K562 (cell line): ENCODE measurements around the gene AP1M2. TPM values are rescaled to one million over a fixed set of nuclear protein-coding genes. Genes with fewer than 3 reads are reported as not detected.

ENCODE experiments used
- ATAC-seq: fragments of 200-7000 bp; cut with Tn5 transposase; 3 replicates; pipeline ENCODE4 v1.9.1; 2020; ENCODE audit warnings: moderate library complexity
- BruUV-seq: library from RNA; stranded (reverse); fragments of 400-500 nt; replicated peaks from 2 replicates; lab custom pipeline; 2021; lab: Mats Ljungman, UMichigan
- CTCF ChIA-PET: fragments of 300-600 bp; formaldehyde crosslinking; extraction: SDS; loops from one replicate; lab custom pipeline; 2021; ENCODE audit warnings: low intra/inter-chr PET ratio; lab: Yijun Ruan, JAX
- POLR2A ChIA-PET: fragments of 300-600, 350-650 bp; sonication (Branson Sonifier 250); formaldehyde crosslinking; extraction: SDS; loops from one replicate; lab custom pipeline; 2021; ENCODE audit warnings: antibody characterized with exemption, inconsistent platforms; lab: Yijun Ruan, JAX
- DNase-seq, 4 experiments: peaks; one replicate each; pipeline versions ENCODE4 v3.0.0 to v3.0.0-alpha.2; 2011 to 2018; ENCODE audit warnings: low spot score in 3 of 4, mixed read lengths in 3 of 4; ENCODE audit errors: extremely low read depth in 1 of 4
- FAIRE-seq: peaks from 2 replicates; lab custom pipeline; 2011; peaks lifted over from hg19 to GRCh38; lab: Jason Lieb, UNC
- H2AFZ ChIP-seq: 2 replicates; pipeline ENCODE4 v1.6.0; 2011; ENCODE audit warnings: low read depth, low read length, control low read depth, inconsistent platforms
- H3K27ac ChIP-seq: fragments of 200-600 bp; 3 replicates; pipeline ENCODE4 v1.8.0; 2011; ENCODE audit warnings: low read depth, mild to moderate bottlenecking, control low read depth, inconsistent platforms, low read length, moderate library complexity, mixed read lengths; ENCODE audit errors: extremely low read depth
- H3K27me3 ChIP-seq, 2 experiments: fragments of 300-600 bp in 1 of 2; 2 replicates in 1 of 2; 3 replicates in 1 of 2; pipeline versions ENCODE4 v1.6.0 to v1.8.0; 2011; ENCODE audit warnings: inconsistent platforms in 2 of 2, low read length in 2 of 2, mild to moderate bottlenecking in 1 of 2, mixed read lengths in 1 of 2, moderate library complexity in 1 of 2; ENCODE audit not compliant: control insufficient read depth in 2 of 2, insufficient read depth in 2 of 2
- H3K36me3 ChIP-seq: fragments of 300-600 bp; 3 replicates; pipeline ENCODE4 v1.8.0; 2011; ENCODE audit warnings: mild to moderate bottlenecking, low read length, inconsistent platforms; ENCODE audit not compliant: control insufficient read depth, insufficient read depth
- H3K4me1 ChIP-seq, 2 experiments: fragments of 200-600 bp in 1 of 2; replicated peaks in 1 of 2; 2 replicates in 1 of 2; 3 replicates in 1 of 2; pipeline versions ENCODE4 v1.5.1 to v1.8.0; 2011; ENCODE audit warnings: inconsistent platforms in 2 of 2, low read length in 2 of 2, mild to moderate bottlenecking in 1 of 2, mixed read lengths in 1 of 2, moderate library complexity in 1 of 2; ENCODE audit not compliant: control insufficient read depth in 2 of 2, insufficient read depth in 2 of 2
- H3K4me2 ChIP-seq: 2 replicates; pipeline ENCODE4 v1.6.1; 2011; ENCODE audit warnings: low read length, control low read depth, inconsistent platforms, mixed read lengths; ENCODE audit not compliant: insufficient read depth
- H3K4me3 ChIP-seq: fragments of 200-600 bp; sonication (generic), shearing (Covaris generic); 2 replicates; pipeline ENCODE4 v1.5.1; 2016; ENCODE audit warnings: control low read depth, inconsistent platforms
- H3K79me2 ChIP-seq: fragments of 200-600 bp; 3 replicates; pipeline ENCODE4 v1.8.0; 2011; ENCODE audit warnings: low read length, inconsistent platforms; ENCODE audit not compliant: control insufficient read depth, insufficient read depth
- H3K9ac ChIP-seq, 2 experiments: 2 replicates each; pipeline versions ENCODE4 v1.6.0 to v1.6.1; 2011; ENCODE audit warnings: low read depth in 2 of 2, low read length in 2 of 2, control low read depth in 1 of 2, inconsistent platforms in 1 of 2, mild to moderate bottlenecking in 1 of 2, mixed read lengths in 1 of 2; ENCODE audit not compliant: insufficient read depth in 1 of 2
- H3K9me1 ChIP-seq: one replicate; pipeline ENCODE4 v1.6.0; 2011; ENCODE audit warnings: inconsistent platforms, mild to moderate bottlenecking, low read length, moderate library complexity; ENCODE audit not compliant: control insufficient read depth, insufficient read depth
- H3K9me3 ChIP-seq: replicated peaks from 2 replicates; pipeline ENCODE4 v1.5.1; 2011; ENCODE audit warnings: low read depth, low read length, inconsistent platforms; ENCODE audit not compliant: control insufficient read depth, insufficient read depth
- H4K20me1 ChIP-seq: replicated peaks from 2 replicates; pipeline ENCODE4 v1.6.1; 2011; ENCODE audit warnings: low read length, inconsistent platforms, mixed read lengths; ENCODE audit not compliant: control insufficient read depth, insufficient read depth
- ERF ChIP-seq: fragments of 450-650 bp; formaldehyde crosslinking; IDR thresholded peaks from 2 replicates; pipeline ENCODE4 v1.4.0; 2020; ENCODE audit warnings: mild to moderate bottlenecking, mixed read lengths
- KLF16 ChIP-seq: IDR thresholded peaks from 2 replicates; pipeline ENCODE4 v1.6.1; 2016; ENCODE audit warnings: antibody characterized with exemption
- NR2F6 ChIP-seq: fragments of 450-650 bp; formaldehyde crosslinking; IDR thresholded peaks from 2 replicates; pipeline ENCODE4 v1.4.0; 2020; ENCODE audit warnings: mild to moderate bottlenecking
- ZNF121 ChIP-seq: sonication (generic); formaldehyde crosslinking; conservative IDR thresholded peaks from 2 replicates; pipeline ENCODE4 v1.8.0; 2022; ENCODE audit warnings: missing genetic modification reagents
- ZNF699 ChIP-seq: fragments of 250-450 bp; sonication (Bioruptor Pico); IDR thresholded peaks from 2 replicates; pipeline ENCODE4 v1.8.0; 2021; ENCODE audit warnings: mild to moderate bottlenecking, moderate library complexity; ENCODE audit not compliant: insufficient replicate concordance
- WGBS: fragments of 100-300 bp; shearing (Covaris generic); methylation state at CpG from one replicate; pipeline ENCODE4 v1.1.6; 2016; ENCODE audit warnings: low coverage, mixed read lengths; ENCODE audit not compliant: insufficient coverage; ENCODE audit errors: missing lambda C conversion rate; 5-methylcytosine and 5-hydroxymethylcytosine counted together
- in situ Hi-C: fragments of 300-500 bp; cut with MboI; formaldehyde crosslinking; loops from 4 replicates; pipeline ENCODE4 v1.15.0; 2018; ENCODE audit warnings: inconsistent platforms, mixed read lengths
- intact Hi-C: fragments of 100-400 bp; cut with micrococcal nuclease; formaldehyde crosslinking; loops from 2 replicates; pipeline ENCODE4 v1.14.2; 2022
- polyA plus RNA-seq, 8 experiments: library from polyadenylated mRNA; depleted of rRNA in 4 of 8; stranded (reverse) in 5 of 8; unstranded in 3 of 8; fragments of >200 nt; fragmentation: Nextera tagmentation in 2 of 8; fragmentation: Illumina TruSeq in 1 of 8; extraction: Ambion mirVana in 2 of 8; extraction: Trizol in 1 of 8; gene quantifications; 2 replicates each; pipeline versions ENCODE4 v1.2.1 to v1.2.3, GENCODE V29; 2011 to 2014; ENCODE audit warnings: inconsistent platforms in 1 of 8, missing spikeins in 1 of 8
- total RNA-seq, 7 experiments: library from RNA; depleted of rRNA in 6 of 7; stranded (reverse); fragments of >200 nt in 6 of 7; fragmentation: Illumina TruSeq in 2 of 7; extraction: Trizol in 2 of 7; gene quantifications; 2 replicates each; pipeline versions ENCODE4 v1.2.1 to v1.2.3, GENCODE V29; 2011 to 2021; ENCODE audit warnings: low replicate concordance in 1 of 7
- TF ChIP-seq, protein P1 (sequence below): sonication (generic); formaldehyde crosslinking; IDR thresholded peaks from 2 replicates; pipeline ENCODE4 v1.8.1; 2023; ENCODE audit warnings: mild to moderate bottlenecking, missing genetic modification reagents
- TF ChIP-seq, protein P2 (sequence below), 2 experiments: fragments of 450-650 bp; formaldehyde crosslinking in 1 of 2; IDR thresholded peaks; 2 replicates each; pipeline versions ENCODE4 v1.4.0 to v1.6.1; 2014 to 2020; ENCODE audit warnings: mild to moderate bottlenecking in 2 of 2, borderline replicate concordance in 1 of 2, low read depth in 1 of 2

AP1M2 gene
- total and polyA plus RNA-seq, 9 of the 15 experiments (the other 6 are each of a cell fraction or from before 2014, with no cell fraction given): 0.33 to 1.4 (median 0.89) TPM; not detected in 1

DNA sequence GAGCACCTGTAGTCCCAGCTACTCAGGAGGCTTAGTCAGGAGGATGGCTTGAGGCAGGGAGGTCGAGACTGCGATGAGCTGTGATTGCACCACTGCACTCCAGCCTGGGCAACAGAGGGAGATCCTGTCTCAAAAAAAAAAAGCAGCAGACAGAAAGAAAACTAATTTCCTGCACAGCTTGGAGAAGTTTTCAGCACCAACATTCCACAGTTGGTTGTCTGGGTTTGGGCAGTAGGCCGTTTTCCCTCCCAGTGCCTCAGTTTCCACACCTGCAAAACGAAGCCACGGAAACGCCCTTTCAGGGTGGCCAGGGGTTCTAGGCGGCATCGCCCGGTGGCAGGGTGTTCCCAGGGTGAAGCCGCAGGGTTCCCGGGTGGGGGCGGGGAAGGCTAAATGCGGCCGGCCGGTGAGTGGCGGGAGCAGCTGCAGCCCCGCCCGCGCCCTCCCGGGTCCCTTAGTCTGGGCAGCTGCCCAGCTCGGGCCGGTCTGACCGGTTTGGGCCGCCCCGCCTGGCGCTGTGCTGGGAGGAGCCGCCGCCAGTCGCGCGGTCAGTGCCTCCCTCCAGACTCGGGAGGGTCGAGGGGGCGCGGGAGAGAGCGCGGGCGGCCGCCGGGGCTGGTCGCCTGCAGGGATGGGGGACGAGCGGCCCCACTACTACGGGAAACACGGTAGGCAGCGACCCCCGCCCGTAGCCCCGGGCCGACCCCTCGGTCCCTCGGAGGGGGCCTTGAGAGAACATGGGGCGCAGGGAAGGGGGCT lies 38.1 kb upstream of the AP1M2 start, which contains the start of gene SLC44A2:
TSS of gene SLC44A2 (plus strand) at position 551 of the 759 bp plus-strand sequence. CDS start at position 632, 81 bp downstream.
- Histone ChIP-seq H2AFZ (no peak within 1 kb of the TSS), H3K79me2 (no peaks in the 10 kb centered on the region), H3K27me3 (no peaks in the 10 kb centered on the region), H3K9me3 (no peaks in the 10 kb centered on the region), H4K20me1 (no peaks in the 10 kb centered on the region), H3K9me1 (peaks cover 3% of the 10 kb centered on the region), H3K4me3 (no peak within 1 kb of the TSS), H3K36me3 (peaks cover 8% of the 10 kb centered on the region; the same call in 2 of the 3 replicates), H3K4me1 (peaks cover 6 to 16% of the 10 kb centered on the region in 2 experiments; a peak in 4 of 5 replicates), H3K27ac (no peak within 1 kb of the TSS), H3K4me2 (no peak within 1 kb of the TSS), H3K9ac (no peak within 1 kb of the TSS)
- intact Hi-C loops: no loop called here
- FAIRE-seq (no peak), ATAC-seq (peak; percentile 55), DNase-seq (peak in 3 of 4 experiments; percentile 21 to 64 (median 63))
- ChIA-PET CTCF (no interaction called here), POLR2A (interaction anchor here (0.6 to 0.7 kb wide), 2 partner anchors 31 to 595 kb away, joined by 3 read pairs; no protein-coding TSS in a partner anchor)
- in situ Hi-C loops: no loop called here
- BruUV-seq: no TSS peak
- TF ChIP-seq ZNF121 (CRISPR knock-in tag) (peak; percentile 53; the same call in 1 of the 2 replicates), ZNF699 (CRISPR knock-in tag) (no peak), KLF16 (peak; percentile 30; the same call in 1 of the 2 replicates), NR2F6 (CRISPR knock-in tag) (no peak), ERF (no peak)
- TF ChIP-seq, protein P1, sequence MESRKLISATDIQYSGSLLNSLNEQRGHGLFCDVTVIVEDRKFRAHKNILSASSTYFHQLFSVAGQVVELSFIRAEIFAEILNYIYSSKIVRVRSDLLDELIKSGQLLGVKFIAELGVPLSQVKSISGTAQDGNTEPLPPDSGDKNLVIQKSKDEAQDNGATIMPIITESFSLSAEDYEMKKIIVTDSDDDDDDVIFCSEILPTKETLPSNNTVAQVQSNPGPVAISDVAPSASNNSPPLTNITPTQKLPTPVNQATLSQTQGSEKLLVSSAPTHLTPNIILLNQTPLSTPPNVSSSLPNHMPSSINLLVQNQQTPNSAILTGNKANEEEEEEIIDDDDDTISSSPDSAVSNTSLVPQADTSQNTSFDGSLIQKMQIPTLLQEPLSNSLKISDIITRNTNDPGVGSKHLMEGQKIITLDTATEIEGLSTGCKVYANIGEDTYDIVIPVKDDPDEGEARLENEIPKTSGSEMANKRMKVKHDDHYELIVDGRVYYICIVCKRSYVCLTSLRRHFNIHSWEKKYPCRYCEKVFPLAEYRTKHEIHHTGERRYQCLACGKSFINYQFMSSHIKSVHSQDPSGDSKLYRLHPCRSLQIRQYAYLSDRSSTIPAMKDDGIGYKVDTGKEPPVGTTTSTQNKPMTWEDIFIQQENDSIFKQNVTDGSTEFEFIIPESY: peak; percentile 88
- TF ChIP-seq, protein P2, sequence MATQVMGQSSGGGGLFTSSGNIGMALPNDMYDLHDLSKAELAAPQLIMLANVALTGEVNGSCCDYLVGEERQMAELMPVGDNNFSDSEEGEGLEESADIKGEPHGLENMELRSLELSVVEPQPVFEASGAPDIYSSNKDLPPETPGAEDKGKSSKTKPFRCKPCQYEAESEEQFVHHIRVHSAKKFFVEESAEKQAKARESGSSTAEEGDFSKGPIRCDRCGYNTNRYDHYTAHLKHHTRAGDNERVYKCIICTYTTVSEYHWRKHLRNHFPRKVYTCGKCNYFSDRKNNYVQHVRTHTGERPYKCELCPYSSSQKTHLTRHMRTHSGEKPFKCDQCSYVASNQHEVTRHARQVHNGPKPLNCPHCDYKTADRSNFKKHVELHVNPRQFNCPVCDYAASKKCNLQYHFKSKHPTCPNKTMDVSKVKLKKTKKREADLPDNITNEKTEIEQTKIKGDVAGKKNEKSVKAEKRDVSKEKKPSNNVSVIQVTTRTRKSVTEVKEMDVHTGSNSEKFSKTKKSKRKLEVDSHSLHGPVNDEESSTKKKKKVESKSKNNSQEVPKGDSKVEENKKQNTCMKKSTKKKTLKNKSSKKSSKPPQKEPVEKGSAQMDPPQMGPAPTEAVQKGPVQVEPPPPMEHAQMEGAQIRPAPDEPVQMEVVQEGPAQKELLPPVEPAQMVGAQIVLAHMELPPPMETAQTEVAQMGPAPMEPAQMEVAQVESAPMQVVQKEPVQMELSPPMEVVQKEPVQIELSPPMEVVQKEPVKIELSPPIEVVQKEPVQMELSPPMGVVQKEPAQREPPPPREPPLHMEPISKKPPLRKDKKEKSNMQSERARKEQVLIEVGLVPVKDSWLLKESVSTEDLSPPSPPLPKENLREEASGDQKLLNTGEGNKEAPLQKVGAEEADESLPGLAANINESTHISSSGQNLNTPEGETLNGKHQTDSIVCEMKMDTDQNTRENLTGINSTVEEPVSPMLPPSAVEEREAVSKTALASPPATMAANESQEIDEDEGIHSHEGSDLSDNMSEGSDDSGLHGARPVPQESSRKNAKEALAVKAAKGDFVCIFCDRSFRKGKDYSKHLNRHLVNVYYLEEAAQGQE (IDR thresholded peaks at IDR 0.05; ENCODE audit: borderline replicate concordance): peak; percentile 75
- TF ChIP-seq, protein P2 (CRISPR knock-in tag; IDR thresholded peaks at IDR 0.05; ENCODE audit: low read depth): no peak
- 42% methylated on average over 17 of the region's 53 CpGs for WGBS
